Mucosa of rectum (tissue), 2 donors: Measurements from ENCODE around the gene CCNC.
"Not testable (repeated sequence)": the region's sequence is repeated elsewhere in the genome, so short reads cannot be mapped to it uniquely, and the experiment has no call there.

Experiments
- H3K27ac ChIP-seq, 2 donors: one replicate each; pipeline ENCODE4 v1.7.0; 2013; ENCODE audit warnings: inconsistent platforms in 2 of 2, low read depth in 2 of 2, low read length in 2 of 2
- H3K27me3 ChIP-seq, 2 donors: one replicate each; pipeline ENCODE4 v1.7.0; 2013; ENCODE audit warnings: low read length in 2 of 2; ENCODE audit not compliant: control insufficient read depth in 2 of 2, insufficient read depth in 2 of 2
- H3K36me3 ChIP-seq, 2 donors: one replicate each; pipeline ENCODE4 v1.7.0; 2013; ENCODE audit warnings: low read length in 2 of 2; ENCODE audit not compliant: control insufficient read depth in 2 of 2, insufficient read depth in 2 of 2
- H3K4me1 ChIP-seq, 2 donors: one replicate each; pipeline ENCODE4 v1.7.0; 2013; ENCODE audit warnings: low read length in 2 of 2, mild to moderate bottlenecking in 1 of 2; ENCODE audit not compliant: control insufficient read depth in 2 of 2, insufficient read depth in 2 of 2
- H3K4me3 ChIP-seq, 2 donors: one replicate each; pipeline ENCODE4 v1.7.0; 2013; ENCODE audit warnings: low read length in 2 of 2
- H3K9ac ChIP-seq, 2 donors: one replicate each; pipeline ENCODE4 v1.7.0; 2013; ENCODE audit warnings: low read length in 2 of 2, low read depth in 1 of 2, mild to moderate bottlenecking in 1 of 2
- H3K9me3 ChIP-seq, 2 donors: one replicate each; pipeline ENCODE4 v1.7.0; 2013; ENCODE audit warnings: low read length in 2 of 2; ENCODE audit not compliant: control insufficient read depth in 2 of 2
- donor health status: healthy.
- donor health status: Normal muscosa, but diverticular disease.

The CCNC gene

GRCh38 chr6:99602520-99603420 lies 34.3 kb upstream of the CCNC start:
- Histone ChIP-seq H3K27me3 (peaks cover 69 to 82% of the 10 kb centered on the region in 2 donors), H3K27ac (no peak overlapping the region)

GRCh38 chr6:99594696-99595095 lies 26.2 kb upstream of the CCNC start:
- not testable (repeated sequence) for H3K9ac ChIP-seq, H3K4me3 ChIP-seq, H3K36me3 ChIP-seq, H3K27ac ChIP-seq, H3K9me3 ChIP-seq, H3K4me1 ChIP-seq
- H3K27me3 ChIP-seq: peaks cover 44 to 76% of the 10 kb centered on the region in 2 donors

More at GRCh38 chr6:99602520-99603420, 34.3 kb upstream of the CCNC start:
- Histone ChIP-seq H3K36me3 (no peaks in the 10 kb centered on the region), H3K4me3 (peak overlapping the region; percentile 37 to 54), H3K9me3 (no peaks in the 10 kb centered on the region), H3K9ac (no peak overlapping the region), H3K4me1 (peaks cover 5 to 7% of the 10 kb centered on the region in 2 donors)

- Histone ChIP-seq H3K4me3 (no peak overlapping the region), H3K36me3 (no peaks in the 10 kb centered on the region), H3K9me3 (no peaks in the 10 kb centered on the region), H3K27ac (no peak overlapping the region), H3K9ac (no peak overlapping the region), H3K4me1 (peaks cover 3 to 9% of the 10 kb centered on the region in 2 donors), H3K27me3 (peaks cover 50 to 81% of the 10 kb centered on the region in 2 donors)
These were observed 24.4 kb upstream of the CCNC start for GRCh38 chr6:99592900-99593299.

- H3K4me3 ChIP-seq: no peak overlapping the region
- H3K27ac ChIP-seq: no peak overlapping the region
- no peaks in the 10 kb centered on the region for H3K9me3 ChIP-seq
- H3K9ac ChIP-seq: no peak overlapping the region
- H3K36me3 ChIP-seq: no peaks in the 10 kb centered on the region
- peaks cover 50 to 77% of the 10 kb centered on the region in 2 donors for H3K27me3 ChIP-seq
- H3K4me1 ChIP-seq: peaks cover 3 to 9% of the 10 kb centered on the region in 2 donors
These were observed 23.4 kb upstream of the CCNC start for GRCh38 chr6:99591673-99592364.

GRCh38 chr6:99590728-99591672 lies 22.5 kb upstream of the CCNC start:
- Histone ChIP-seq H3K9me3 (no peaks in the 10 kb centered on the region), H3K4me1 (peaks cover 3 to 9% of the 10 kb centered on the region in 2 donors), H3K27ac (no peak overlapping the region), H3K9ac (no peak overlapping the region), H3K27me3 (peaks cover 42 to 74% of the 10 kb centered on the region in 2 donors), H3K36me3 (no peaks in the 10 kb centered on the region), H3K4me3 (no peak overlapping the region)

GRCh38 chr6:99589907-99590493 lies 21.5 kb upstream of the CCNC start:
- Histone ChIP-seq H3K36me3 (no peaks in the 10 kb centered on the region), H3K27ac (no peak overlapping the region), H3K27me3 (peaks cover 40 to 65% of the 10 kb centered on the region in 2 donors), H3K9ac (no peak overlapping the region), H3K9me3 (no peaks in the 10 kb centered on the region), H3K4me1 (peaks cover 3 to 9% of the 10 kb centered on the region in 2 donors), H3K4me3 (no peak overlapping the region)

GRCh38 chr6:99589290-99589672 lies 20.8 kb upstream of the CCNC start:
- H3K9ac ChIP-seq: no peak overlapping the region
- H3K4me1 ChIP-seq: peaks cover 3 to 9% of the 10 kb centered on the region in 2 donors
- H3K4me3 ChIP-seq: peak overlapping the region; percentile 53 to 65
- H3K27ac ChIP-seq: no peak overlapping the region
- H3K9me3 ChIP-seq: no peaks in the 10 kb centered on the region
- H3K27me3 ChIP-seq: peaks cover 39 to 63% of the 10 kb centered on the region in 2 donors
- no peaks in the 10 kb centered on the region for H3K36me3 ChIP-seq

GRCh38 chr6:99588618-99589289 lies 20.3 kb upstream of the CCNC start:
- Histone ChIP-seq H3K9ac (no peak overlapping the region), H3K4me3 (peak overlapping the region; percentile 53 to 65), H3K4me1 (peaks cover 3 to 9% of the 10 kb centered on the region in 2 donors), H3K9me3 (no peaks in the 10 kb centered on the region), H3K27me3 (peaks cover 37 to 59% of the 10 kb centered on the region in 2 donors), H3K36me3 (no peaks in the 10 kb centered on the region), H3K27ac (no peak overlapping the region)

GRCh38 chr6:99587792-99588191 lies 19.3 kb upstream of the CCNC start:
- Histone ChIP-seq H3K27me3 (peaks cover 36 to 55% of the 10 kb centered on the region in 2 donors), H3K4me3 (no peak overlapping the region), H3K4me1 (peaks cover 3 to 9% of the 10 kb centered on the region in 2 donors), H3K27ac (no peak overlapping the region), H3K9me3 (no peaks in the 10 kb centered on the region), H3K9ac (no peak overlapping the region), H3K36me3 (no peaks in the 10 kb centered on the region)
